ENCODE data around the gene PPIAL4G.
"Not testable (repeated sequence)": the region's sequence is repeated elsewhere in the genome, so short reads cannot be mapped to it uniquely, and the experiment has no call there.

The PPIAL4G gene

DNA sequence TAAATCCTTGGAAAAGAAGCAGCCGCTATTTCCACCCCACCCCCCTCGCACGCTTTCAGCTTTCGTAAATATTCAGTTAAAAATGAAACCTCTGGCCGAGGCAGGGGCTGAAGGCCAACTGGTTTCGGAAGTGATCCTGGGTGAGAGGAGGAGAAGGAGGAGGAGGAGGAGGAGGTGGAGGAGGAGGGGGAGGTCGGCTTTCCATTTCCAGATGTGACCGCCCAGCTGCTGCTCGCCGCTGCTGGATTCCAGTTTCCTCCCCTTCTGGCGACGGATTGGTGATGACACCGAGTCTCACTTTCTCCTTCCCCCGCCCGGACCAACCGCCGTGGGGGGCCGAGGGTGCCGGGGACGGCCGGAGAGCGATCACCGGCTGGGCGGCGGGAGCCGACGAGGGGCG, 23.4 kb downstream of the PPIAL4G start:
- H3K27ac Mint-ChIP-seq (ENCODE audit: low read depth); H3K4me1 Mint-ChIP-seq: not testable (repeated sequence)

GRCh38 chr1:148458901-148459581, 24.1 kb downstream of the PPIAL4G start:
- H3K9me3 Mint-ChIP-seq; ATAC-seq (replicated peaks; ENCODE audit: extremely low read depth, poor library complexity, severe bottlenecking); H3K4me1 Mint-ChIP-seq; H3K36me3 Mint-ChIP-seq (ENCODE audit: insufficient read depth); H3K27me3 Mint-ChIP-seq: not testable (repeated sequence)
- peak overlapping the region; percentile 87 for H3K27ac Mint-ChIP-seq (ENCODE audit: low read depth)
- DNase-seq (ENCODE audit: low spot score in 2 of 2): peak; percentile 29 to 46
- peak overlapping the region; percentile 84 for H3K4me3 Mint-ChIP-seq

More for the DNA sequence above, 23.4 kb downstream of the PPIAL4G start:
- ATAC-seq (replicated peaks; ENCODE audit: extremely low read depth, poor library complexity, severe bottlenecking); H3K36me3 Mint-ChIP-seq (ENCODE audit: insufficient read depth); H3K27me3 Mint-ChIP-seq; H3K9me3 Mint-ChIP-seq; DNase-seq (ENCODE audit: low spot score in 2 of 2): not testable (repeated sequence)
- peak overlapping the region; percentile 84 for H3K4me3 Mint-ChIP-seq

DNA sequence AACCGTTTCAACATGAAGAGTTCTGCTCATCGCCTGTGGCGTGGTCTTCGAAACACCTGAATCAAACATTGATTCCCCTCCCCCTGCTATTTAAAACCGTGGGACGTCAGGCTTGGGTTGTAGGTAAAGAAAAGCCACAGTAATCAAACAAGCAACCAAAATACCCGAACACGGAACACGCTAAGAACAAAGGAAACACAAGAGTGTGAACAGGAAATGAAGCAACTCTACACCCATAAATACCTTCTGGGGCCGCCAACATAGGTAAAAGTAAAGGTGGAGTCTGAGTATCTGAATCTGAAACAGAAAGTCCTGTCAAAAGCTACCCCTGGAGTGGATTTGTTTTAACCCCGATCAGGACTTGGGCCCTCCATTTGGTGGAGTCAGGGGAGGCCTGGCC, 24.7 kb downstream of the PPIAL4G start:
- not testable (repeated sequence) for H3K4me1 Mint-ChIP-seq; ATAC-seq (replicated peaks; ENCODE audit: extremely low read depth, poor library complexity, severe bottlenecking); H3K9me3 Mint-ChIP-seq; H3K27me3 Mint-ChIP-seq; H3K36me3 Mint-ChIP-seq (ENCODE audit: insufficient read depth)
- Mint-ChIP-seq H3K27ac (ENCODE audit: low read depth) (peak overlapping the region; percentile 87), H3K4me3 (peak overlapping the region; percentile 84)
- DNase-seq (ENCODE audit: low spot score in 2 of 2): peak in 1 of 2 donors; percentile 69

DNA sequence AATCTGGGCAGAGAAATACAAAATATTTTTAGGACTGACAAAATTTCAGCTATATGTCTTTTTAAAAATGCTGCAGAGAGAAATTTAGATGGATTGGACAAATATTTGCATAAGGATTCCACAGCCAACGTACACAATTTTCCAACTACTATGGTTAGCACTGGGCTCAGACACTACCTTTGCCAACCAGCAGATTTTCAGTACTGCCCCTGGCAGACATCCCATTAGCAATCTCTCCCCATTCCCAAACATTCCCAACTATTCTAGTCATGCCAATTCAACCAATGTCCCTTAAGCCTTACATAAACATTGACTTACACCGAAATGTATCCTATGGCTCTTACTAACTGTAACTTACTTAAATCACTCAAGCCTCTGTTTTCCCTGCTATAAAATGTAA, 30.3 kb downstream of the PPIAL4G start:
- H3K27me3 Mint-ChIP-seq; H3K9me3 Mint-ChIP-seq; H3K27ac Mint-ChIP-seq (ENCODE audit: low read depth); ATAC-seq (replicated peaks; ENCODE audit: extremely low read depth, poor library complexity, severe bottlenecking); H3K4me1 Mint-ChIP-seq; H3K4me3 Mint-ChIP-seq; DNase-seq (ENCODE audit: low spot score in 2 of 2); H3K36me3 Mint-ChIP-seq (ENCODE audit: insufficient read depth): not testable (repeated sequence)

DNA sequence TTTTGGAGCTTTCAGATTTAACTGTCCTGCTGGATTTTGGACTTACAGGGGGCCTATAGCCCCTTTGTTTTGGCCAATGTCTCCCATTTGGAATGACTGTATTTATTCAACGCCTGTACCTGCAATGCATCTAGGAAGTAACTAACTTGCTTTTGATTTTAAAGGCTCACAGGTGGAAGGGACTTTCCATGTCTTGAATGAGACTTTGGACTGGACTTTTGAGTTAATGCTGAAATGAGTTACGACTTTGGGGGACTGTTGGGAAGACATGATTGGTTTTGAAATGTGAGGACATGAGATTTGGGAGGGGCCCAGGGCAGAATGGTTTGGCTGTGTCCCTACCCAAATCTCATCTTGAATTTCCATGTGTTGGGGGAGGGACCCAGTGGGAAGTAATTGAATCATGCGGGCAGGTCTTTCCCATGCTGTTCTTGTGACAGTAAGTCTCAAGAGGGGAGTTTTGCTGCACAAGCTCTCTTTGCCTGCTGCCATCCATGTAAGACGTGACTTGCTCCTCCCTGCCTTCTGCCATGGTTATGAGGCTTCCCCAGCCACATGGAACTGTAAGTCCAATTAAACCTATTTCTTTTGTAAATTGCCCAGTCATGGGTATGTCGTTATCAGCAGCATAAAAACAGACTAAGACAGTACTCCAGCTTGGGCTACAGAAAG, 43.3 kb downstream of the PPIAL4G start:
- not testable (repeated sequence) for ATAC-seq (replicated peaks; ENCODE audit: extremely low read depth, poor library complexity, severe bottlenecking); H3K9me3 Mint-ChIP-seq; DNase-seq (ENCODE audit: low spot score in 2 of 2); H3K4me3 Mint-ChIP-seq; H3K27ac Mint-ChIP-seq (ENCODE audit: low read depth); H3K27me3 Mint-ChIP-seq
- H3K36me3 Mint-ChIP-seq (ENCODE audit: insufficient read depth): peaks cover 17% of the 10 kb centered on the region
- H3K4me1 Mint-ChIP-seq: peaks cover 47% of the 10 kb centered on the region

DNA sequence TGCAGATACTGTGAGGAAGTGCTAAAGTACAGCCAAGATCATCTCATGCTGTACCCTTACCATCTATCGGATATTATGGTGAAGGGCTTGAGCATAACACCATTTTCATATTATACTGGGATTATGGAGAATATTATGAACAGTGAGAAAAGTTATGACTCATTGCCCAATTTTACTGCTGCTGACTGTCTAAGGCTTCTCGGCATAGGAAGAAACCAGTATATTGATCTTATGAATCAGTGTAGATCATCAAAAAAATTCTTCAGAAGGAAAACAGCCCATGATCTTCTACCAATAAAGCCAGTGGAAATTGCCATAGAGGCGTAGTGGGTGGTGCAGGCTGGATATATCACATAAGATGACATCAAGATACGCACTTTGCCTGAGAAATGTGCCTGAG, 47.7 kb downstream of the PPIAL4G start:
- H3K9me3 Mint-ChIP-seq: no peaks in the 10 kb centered on the region
- H3K27ac Mint-ChIP-seq (ENCODE audit: low read depth): no peak overlapping the region
- H3K36me3 Mint-ChIP-seq (ENCODE audit: insufficient read depth): peaks cover 39% of the 10 kb centered on the region
- no peak for DNase-seq (ENCODE audit: low spot score in 2 of 2)
- H3K4me1 Mint-ChIP-seq: peaks cover 66% of the 10 kb centered on the region
- H3K27me3 Mint-ChIP-seq: no peaks in the 10 kb centered on the region
- ATAC-seq (replicated peaks; ENCODE audit: extremely low read depth, poor library complexity, severe bottlenecking): no peak
- no peak overlapping the region for H3K4me3 Mint-ChIP-seq

DNA sequence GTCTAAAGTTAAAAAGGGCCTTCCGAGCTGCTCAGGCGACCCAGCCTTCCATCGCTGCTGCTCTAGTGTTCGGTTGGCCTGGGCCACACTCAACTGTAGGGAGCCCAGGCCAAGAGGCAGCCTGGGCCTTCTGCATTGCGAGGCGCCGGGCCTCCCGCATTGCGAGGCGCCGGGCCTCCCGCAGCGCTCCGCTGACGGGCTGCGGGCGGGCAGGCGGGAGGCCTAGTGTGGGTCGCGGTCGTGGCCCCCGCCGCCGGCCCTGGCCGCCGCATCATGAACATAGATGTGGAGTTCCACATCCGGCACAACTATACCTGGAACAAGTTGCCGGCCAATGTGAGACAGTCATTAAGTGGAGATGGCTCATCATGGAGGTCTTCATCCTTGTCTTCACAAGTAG, 48.3 kb downstream of the PPIAL4G start:
- Mint-ChIP-seq H3K9me3 (no peaks in the 10 kb centered on the region), H3K36me3 (ENCODE audit: insufficient read depth) (peaks cover 45% of the 10 kb centered on the region), H3K27me3 (no peaks in the 10 kb centered on the region), H3K4me3 (no peak overlapping the region), H3K27ac (ENCODE audit: low read depth) (no peak overlapping the region), H3K4me1 (peaks cover 66% of the 10 kb centered on the region)
- DNase-seq (ENCODE audit: low spot score in 2 of 2) (no peak), ATAC-seq (replicated peaks; ENCODE audit: extremely low read depth, poor library complexity, severe bottlenecking) (no peak)

- H3K4me1 Mint-ChIP-seq: peaks cover 64% of the 10 kb centered on the region
- not testable (repeated sequence) for H3K4me3 Mint-ChIP-seq; ATAC-seq (replicated peaks; ENCODE audit: extremely low read depth, poor library complexity, severe bottlenecking); H3K9me3 Mint-ChIP-seq; H3K27ac Mint-ChIP-seq (ENCODE audit: low read depth); DNase-seq (ENCODE audit: low spot score in 2 of 2); H3K27me3 Mint-ChIP-seq
- H3K36me3 Mint-ChIP-seq (ENCODE audit: insufficient read depth): peaks cover 52% of the 10 kb centered on the region
Observed at GRCh38 chr1:148432916-148433317, 50.2 kb downstream of the PPIAL4G start.

All from central memory CD8-positive, alpha-beta T cell (primary cell).